GM12872 (cell line): Measurements from ENCODE around the gene POC1A.

Source experiments
- TF ChIP-seq, protein P1 (sequence below): IDR thresholded peaks from 3 replicates; pipeline ENCODE4 v1.5.1; 2011; ENCODE audit warnings: low read depth, mild to moderate bottlenecking, low read length, moderate library complexity; ENCODE audit not compliant: insufficient read depth

Gene POC1A

GRCh38 chr3:52078781-52079560 is 75.3 kb downstream of the POC1A start:
- TF ChIP-seq, protein P1, sequence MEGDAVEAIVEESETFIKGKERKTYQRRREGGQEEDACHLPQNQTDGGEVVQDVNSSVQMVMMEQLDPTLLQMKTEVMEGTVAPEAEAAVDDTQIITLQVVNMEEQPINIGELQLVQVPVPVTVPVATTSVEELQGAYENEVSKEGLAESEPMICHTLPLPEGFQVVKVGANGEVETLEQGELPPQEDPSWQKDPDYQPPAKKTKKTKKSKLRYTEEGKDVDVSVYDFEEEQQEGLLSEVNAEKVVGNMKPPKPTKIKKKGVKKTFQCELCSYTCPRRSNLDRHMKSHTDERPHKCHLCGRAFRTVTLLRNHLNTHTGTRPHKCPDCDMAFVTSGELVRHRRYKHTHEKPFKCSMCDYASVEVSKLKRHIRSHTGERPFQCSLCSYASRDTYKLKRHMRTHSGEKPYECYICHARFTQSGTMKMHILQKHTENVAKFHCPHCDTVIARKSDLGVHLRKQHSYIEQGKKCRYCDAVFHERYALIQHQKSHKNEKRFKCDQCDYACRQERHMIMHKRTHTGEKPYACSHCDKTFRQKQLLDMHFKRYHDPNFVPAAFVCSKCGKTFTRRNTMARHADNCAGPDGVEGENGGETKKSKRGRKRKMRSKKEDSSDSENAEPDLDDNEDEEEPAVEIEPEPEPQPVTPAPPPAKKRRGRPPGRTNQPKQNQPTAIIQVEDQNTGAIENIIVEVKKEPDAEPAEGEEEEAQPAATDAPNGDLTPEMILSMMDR, result no peak

DNA sequence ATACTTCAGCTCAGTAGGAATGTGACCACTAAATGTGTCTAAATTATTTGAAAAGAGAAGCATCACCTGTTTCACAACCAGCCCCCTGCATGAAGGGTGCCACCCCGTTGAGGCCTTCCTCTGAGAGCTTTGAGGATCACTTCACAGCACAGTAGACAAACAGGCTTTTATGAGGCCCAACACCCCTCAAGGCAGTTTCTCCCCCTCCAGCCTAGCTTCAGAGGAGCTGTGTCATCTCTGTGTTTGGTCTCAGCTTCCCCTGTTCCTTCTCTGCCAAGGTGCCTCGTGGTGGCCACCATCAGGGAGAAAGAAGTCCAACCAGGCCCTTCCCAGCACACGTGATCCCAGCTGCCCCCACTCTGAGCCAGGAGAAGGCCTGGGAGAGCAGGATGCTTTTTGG is 76.3 kb downstream of the POC1A start:
- TF ChIP-seq, protein P1, result no peak

DNA sequence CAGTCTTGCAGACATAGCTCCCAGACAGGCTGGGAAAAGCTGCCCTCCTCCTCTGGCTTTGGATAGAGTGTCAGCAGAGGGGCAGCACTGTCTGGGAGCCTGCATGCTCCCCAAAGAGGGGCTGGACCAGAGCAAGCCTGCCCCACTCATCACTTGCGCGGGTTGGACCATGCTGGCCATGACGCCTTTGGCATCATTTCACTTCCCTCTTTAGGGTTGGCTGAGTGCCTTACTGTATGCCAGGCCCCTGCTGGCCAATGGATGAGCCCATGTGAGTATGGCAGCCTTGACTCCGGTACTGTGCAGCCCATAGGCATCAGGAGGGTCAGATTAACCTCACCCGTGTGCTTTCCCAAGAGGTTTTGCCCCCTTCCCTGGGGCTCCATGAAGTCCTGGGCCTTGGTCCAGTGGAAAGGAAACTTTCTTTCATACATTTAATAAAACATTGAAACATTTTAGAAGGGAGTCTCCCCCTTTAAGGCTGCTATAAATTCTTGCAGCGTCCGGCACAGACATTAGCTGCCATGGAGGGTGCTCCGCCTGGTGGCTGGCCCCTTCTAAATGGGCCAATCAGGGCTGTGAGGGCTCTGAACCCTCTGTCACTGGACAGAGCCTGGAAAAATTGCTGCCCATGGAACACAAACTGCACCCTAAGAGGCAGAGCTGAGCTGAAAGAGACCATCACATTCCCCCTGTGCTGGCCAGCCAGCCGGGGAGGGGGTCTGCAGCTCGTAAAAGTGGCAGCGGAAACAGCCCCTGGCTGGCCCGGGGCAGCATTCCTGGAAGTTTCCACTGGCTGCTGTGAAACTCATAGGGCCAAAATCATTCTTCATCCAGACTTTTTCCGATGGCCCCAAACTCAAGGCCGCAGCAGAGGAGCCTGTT is 77.1 kb downstream of the POC1A start:
- TF ChIP-seq, protein P1, result no peak

DNA sequence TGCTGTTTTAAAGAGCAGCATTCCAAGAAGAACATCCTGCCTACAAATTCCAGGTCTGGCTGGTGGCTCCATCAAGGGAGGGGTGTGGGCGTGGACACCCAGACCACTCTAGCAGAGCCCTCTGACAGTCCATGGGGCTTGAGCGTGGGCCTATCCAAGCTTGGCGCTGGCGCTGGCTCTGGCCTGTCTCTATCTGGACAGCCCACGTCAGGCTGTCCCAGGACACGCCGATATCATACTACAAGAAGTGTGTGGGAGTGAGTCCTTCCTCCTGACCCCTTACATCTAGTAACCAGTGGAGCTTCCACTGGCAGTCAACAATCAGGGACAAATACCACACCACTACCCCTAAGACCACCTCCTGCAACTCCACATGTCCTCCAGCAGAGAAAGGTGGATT is 80.7 kb downstream of the POC1A start:
- TF ChIP-seq, protein P1, result no peak

DNA sequence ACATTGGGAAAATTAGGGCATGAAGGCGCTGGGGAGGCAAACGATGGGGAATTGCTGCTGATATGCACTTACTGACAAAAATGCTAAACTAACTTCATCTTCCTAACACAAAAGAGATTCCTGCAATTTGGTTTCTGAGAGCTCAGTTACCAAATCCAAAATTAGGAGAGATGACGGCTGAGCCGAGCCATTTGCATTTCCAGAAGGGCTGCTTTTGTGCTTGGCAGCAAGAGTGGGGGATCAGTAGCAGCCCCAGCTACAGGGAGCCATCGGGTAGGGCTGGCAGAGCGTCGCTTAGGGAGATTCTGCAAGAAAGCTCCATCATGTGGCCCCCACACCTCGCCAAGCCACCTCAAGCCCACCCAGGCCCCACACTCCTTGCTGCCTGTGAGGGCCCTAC is 81.8 kb downstream of the POC1A start:
- TF ChIP-seq, protein P1, result no peak

- TF ChIP-seq, protein P1, result no peak
These were observed 82.2 kb downstream of the POC1A start for GRCh38 chr3:52072020-52072419.
